ENCODE data around the gene MYO7A. TPM values are rescaled to one million over a fixed set of nuclear protein-coding genes. Genes with fewer than 3 reads are reported as not detected.

The MYO7A gene
- total and polyA plus RNA-seq, 12 donors, result 0.91 to 6.8 (median 2.8) TPM

DNA sequence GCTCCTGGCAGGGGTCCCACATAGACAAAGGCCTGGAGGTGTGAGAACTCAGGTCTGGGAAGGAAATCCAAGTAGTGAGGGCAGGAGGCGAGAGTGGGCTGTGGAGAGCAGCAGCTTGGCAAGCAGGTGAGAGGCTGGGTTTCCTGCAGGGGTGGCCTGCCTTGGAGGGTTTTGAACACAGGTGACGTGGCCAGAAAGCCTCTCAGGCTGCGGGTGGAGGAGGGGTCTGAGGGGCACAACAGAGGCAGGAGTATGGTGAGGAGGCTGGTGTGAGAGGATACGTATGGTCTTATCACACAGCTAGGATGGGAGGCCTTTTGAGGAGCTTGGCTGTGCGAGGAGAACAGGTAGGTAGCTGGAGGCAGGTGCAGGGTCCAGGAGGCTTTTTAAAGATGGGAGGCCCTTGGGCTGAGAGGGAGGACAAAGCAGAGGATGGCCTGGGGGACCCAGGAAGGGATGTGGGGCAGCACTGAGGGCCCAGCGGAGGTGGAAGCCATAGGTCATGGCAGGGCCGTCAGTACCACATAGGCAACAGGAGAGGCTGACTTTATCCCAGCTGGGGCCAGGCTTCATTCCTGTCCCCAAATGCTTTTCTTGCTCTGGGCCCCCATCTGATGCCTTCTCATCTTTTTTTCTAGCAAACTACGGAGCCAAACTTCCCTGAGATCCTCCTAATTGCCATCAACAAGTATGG, 84.4 kb downstream of the MYO7A start:
- 90 to 91% methylated on average over 8 of the region's 8 CpGs for WGBS, 2 donors
- ATAC-seq (no peak), DNase-seq (no peak)
- TF ChIP-seq, protein P1, sequence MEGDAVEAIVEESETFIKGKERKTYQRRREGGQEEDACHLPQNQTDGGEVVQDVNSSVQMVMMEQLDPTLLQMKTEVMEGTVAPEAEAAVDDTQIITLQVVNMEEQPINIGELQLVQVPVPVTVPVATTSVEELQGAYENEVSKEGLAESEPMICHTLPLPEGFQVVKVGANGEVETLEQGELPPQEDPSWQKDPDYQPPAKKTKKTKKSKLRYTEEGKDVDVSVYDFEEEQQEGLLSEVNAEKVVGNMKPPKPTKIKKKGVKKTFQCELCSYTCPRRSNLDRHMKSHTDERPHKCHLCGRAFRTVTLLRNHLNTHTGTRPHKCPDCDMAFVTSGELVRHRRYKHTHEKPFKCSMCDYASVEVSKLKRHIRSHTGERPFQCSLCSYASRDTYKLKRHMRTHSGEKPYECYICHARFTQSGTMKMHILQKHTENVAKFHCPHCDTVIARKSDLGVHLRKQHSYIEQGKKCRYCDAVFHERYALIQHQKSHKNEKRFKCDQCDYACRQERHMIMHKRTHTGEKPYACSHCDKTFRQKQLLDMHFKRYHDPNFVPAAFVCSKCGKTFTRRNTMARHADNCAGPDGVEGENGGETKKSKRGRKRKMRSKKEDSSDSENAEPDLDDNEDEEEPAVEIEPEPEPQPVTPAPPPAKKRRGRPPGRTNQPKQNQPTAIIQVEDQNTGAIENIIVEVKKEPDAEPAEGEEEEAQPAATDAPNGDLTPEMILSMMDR (IDR thresholded peaks at IDR 0.05), result no peak
- Histone ChIP-seq H3K4me3 (no peak overlapping the region), H3K27ac (no peak overlapping the region), H3K27me3 (no peaks in the 10 kb centered on the region), H3K9me3 (peaks cover 0 to under 1% (median 0%) of the 10 kb centered on the region in 11 donors), H3K4me1 (peaks cover 0 to 7% (median 0%) of the 10 kb centered on the region in 9 donors), H3K36me3 (no peaks in the 10 kb centered on the region)
- intact Hi-C loops (cut with DNase I), result no loop called here

DNA sequence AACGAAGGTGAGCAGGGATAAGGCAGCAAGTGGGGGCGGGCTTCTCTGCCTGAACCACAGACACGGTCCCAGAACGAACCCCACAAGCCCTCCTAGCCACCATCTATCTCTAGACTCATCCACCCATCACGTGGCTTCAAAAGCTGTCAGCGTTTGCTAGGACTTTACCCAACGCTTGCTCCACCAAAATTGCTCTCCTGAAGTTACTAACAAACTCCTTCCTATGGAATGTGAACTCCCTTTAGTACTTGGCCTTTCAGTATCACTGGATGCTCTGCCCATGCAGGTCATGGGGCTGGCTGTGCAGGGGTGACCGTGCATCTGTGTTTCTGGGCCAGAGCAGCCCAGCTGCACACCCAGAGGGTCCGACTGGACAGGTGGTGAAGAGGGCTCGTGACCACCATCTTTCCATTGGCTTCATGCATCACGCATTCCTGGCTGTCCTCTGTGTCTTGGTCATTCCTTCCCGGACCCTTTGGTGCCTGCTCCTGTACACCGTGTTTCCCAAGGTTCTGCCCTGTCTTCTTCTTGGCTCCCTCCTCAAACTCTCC, 85.1 kb downstream of the MYO7A start:
- intact Hi-C loops (cut with DNase I), result no loop called here

DNA sequence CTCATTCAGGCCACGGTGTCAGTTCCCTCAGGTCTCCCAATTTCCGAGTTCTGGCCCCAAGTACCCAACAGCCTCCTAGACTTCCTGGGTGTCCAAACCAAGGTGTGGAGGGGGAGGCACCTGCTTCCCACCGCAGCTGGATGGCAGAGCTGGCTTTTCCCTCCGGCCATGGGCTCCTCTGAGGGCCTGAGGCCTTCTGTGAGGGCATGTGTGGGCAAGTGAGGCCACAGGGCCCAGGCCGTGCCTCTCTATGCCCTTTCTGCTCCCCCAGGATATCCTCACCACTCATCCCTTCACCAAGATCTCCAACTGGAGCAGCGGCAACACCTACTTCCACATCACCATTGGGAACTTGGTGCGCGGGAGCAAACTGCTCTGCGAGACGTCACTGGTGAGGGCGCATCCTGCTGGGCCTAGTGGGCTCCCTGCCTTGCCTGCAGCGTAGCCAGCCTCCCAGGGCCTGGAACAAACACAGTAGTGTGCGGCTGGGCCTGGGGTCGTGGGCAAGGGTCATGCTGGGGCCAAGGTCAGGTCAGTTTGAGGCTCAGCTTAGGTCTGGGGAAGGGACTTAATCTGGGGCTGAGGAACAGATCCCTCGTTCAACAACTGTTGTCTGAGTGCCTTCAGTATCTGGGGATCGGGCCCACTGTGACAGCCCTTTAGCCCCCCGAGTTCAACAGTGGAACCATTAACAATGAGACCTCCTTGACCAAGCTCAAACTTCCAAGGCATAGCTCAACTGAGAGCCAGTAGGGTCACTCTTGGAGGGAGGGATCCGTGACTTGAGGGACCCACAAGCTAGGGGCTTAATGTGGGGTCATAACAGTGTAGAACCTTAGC, 85.8 kb downstream of the MYO7A start:
- H3K27ac ChIP-seq, result no peak overlapping the region
- H3K27me3 ChIP-seq, result no peaks in the 10 kb centered on the region
- ATAC-seq, result no peak
- intact Hi-C loops (cut with DNase I), result no loop called here
- H3K4me3 ChIP-seq, result no peak overlapping the region
- H3K36me3 ChIP-seq, result no peaks in the 10 kb centered on the region
- TF ChIP-seq, protein P1 (IDR thresholded peaks at IDR 0.05), result no peak
- H3K4me1 ChIP-seq, result no peaks in the 10 kb centered on the region
- H3K9me3 ChIP-seq, result peaks cover 0 to 5% (median 0%) of the 10 kb centered on the region in 11 donors
- DNase-seq, result no peak
- WGBS, 2 donors, result 90 to 91% methylated on average over 18 of the region's 18 CpGs

More for the DNA sequence above, 85.1 kb downstream of the MYO7A start:
- Histone ChIP-seq H3K27me3 (no peaks in the 10 kb centered on the region), H3K27ac (no peak overlapping the region), H3K9me3 (peaks cover 0 to 5% (median 0%) of the 10 kb centered on the region in 11 donors), H3K4me1 (peaks cover 0 to 3% (median 0%) of the 10 kb centered on the region in 9 donors), H3K4me3 (no peak overlapping the region), H3K36me3 (no peaks in the 10 kb centered on the region)
- WGBS, 2 donors, result 85 to 94% methylated on average over 13 of the region's 13 CpGs
- TF ChIP-seq, protein P1 (IDR thresholded peaks at IDR 0.05), result no peak
- ATAC-seq, result no peak
- DNase-seq, result no peak

DNA sequence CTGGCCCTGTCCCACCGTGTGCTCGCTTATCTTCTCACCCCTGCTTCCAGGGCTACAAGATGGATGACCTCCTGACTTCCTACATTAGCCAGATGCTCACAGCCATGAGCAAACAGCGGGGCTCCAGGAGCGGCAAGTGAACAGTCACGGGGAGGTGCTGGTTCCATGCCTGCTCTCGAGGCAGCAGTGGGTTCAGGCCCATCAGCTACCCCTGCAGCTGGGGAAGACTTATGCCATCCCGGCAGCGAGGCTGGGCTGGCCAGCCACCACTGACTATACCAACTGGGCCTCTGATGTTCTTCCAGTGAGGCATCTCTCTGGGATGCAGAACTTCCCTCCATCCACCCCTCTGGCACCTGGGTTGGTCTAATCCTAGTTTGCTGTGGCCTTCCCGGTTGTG, 86.5 kb downstream of the MYO7A start:
- no peak overlapping the region for H3K4me3 ChIP-seq
- H3K4me1 ChIP-seq, result no peaks in the 10 kb centered on the region
- TF ChIP-seq, protein P1 (IDR thresholded peaks at IDR 0.05), result no peak
- peaks cover 0 to 5% (median 0%) of the 10 kb centered on the region in 11 donors for H3K9me3 ChIP-seq
- no peak for ATAC-seq
- no peak for DNase-seq
- H3K36me3 ChIP-seq, result no peaks in the 10 kb centered on the region
- no peaks in the 10 kb centered on the region for H3K27me3 ChIP-seq
- no peak overlapping the region for H3K27ac ChIP-seq
- 85 to 87% methylated on average over 9 of the region's 9 CpGs for WGBS, 2 donors
- intact Hi-C loops (cut with DNase I), result no loop called here
